Measurements from ENCODE around the gene E2F3. TPM values are rescaled to one million over a fixed set of nuclear protein-coding genes. Genes with fewer than 3 reads are reported as not detected.

Gene E2F3
- total RNA-seq, 4 donors from 2014 or later: 3.5 to 5.1 (median 4.0) TPM

- peak overlapping the region; percentile 52 to 80 (median 60) for H3K4me3 ChIP-seq
- H3K27me3 ChIP-seq: no peaks in the 10 kb centered on the region
- peak in 1 of 2 donors; percentile 31 for DNase-seq (ENCODE audit: low spot score in 2 of 2)
- WGBS, 2 donors: 4% methylated on average over 6 of the region's 6 CpGs
- H3K4me1 ChIP-seq: peaks cover 0 to 27% (median 5%) of the 10 kb centered on the region in 4 donors
- H3K9me3 ChIP-seq: no peaks in the 10 kb centered on the region
- H3K36me3 ChIP-seq: no peaks in the 10 kb centered on the region
- H3K27ac ChIP-seq: peak overlapping the region; percentile 77 to 91 (median 88)
- peak; percentile 8 to 38 (median 32) for TF ChIP-seq CTCF (IDR thresholded peaks at IDR 0.05)
- no peak for TF ChIP-seq POLR2A (IDR thresholded peaks at IDR 0.05)
Observed at GRCh38 chr6:20404641-20405032, 3.0 kb downstream of the E2F3 start.

DNA sequence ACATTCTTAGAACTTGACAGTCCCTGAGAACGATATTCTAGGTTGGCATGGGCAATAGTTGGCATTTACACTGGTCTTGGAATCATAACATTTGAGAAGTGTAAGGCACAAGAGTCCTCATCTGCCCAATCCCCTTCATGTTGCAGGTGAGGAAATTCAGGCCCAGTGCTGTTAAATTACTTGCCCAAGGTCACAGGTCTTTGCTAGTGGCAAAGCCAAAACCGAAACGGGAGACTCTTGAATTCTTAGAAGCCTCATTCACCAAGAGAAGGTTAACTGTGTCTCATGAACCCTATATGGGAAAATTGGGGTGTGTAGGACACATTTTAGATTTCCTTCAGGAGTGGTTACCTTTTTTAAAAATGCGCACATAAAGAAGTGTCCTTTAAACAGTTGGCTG lies 7.2 kb downstream of the E2F3 start:
- 90 to 94% methylated on average over 4 of the region's 4 CpGs for WGBS, 2 donors
- peaks cover 0 to 20% (median 5%) of the 10 kb centered on the region in 4 donors for H3K4me1 ChIP-seq
- no peak overlapping the region for H3K27ac ChIP-seq

DNA sequence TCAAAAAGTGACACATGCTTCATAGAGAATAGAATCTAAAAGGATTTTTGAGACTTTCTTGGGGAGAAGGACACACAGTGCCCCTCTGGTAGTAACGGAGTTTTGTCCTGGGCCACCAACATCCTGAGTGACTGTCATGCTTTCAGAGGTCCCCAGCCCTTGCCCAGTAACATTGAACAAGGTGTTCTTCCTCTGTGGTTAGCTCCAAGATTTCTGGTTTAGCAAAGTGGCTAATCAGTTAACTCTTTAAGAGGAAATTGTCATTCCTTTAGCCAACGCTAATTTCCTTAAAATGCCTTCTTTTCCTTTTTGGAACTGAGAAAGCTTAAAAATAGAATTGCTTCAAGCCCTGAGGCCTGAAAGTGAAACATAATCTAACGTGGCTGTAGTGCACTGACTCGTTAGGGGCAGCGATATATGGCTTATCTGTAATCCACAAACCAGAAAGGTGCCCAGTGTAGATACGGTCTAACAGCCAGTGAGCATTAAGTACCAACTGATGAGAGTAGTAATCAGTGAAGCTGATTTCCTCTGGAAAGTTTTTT lies 7.8 kb downstream of the E2F3 start:
- H3K9me3 ChIP-seq: no peaks in the 10 kb centered on the region
- no peaks in the 10 kb centered on the region for H3K27me3 ChIP-seq
- H3K4me1 ChIP-seq: peaks cover 0 to 14% (median 2%) of the 10 kb centered on the region in 4 donors
- 48 to 58% methylated on average over 6 of the region's 6 CpGs for WGBS, 2 donors
- no peak overlapping the region for H3K4me3 ChIP-seq
- TF ChIP-seq EP300 (IDR thresholded peaks at IDR 0.05) (no peak), POLR2A (IDR thresholded peaks at IDR 0.05) (no peak), CTCF (IDR thresholded peaks at IDR 0.05) (no peak)
- H3K27ac ChIP-seq: peak overlapping the region in 1 of 4 donors; percentile 42
- H3K36me3 ChIP-seq: no peaks in the 10 kb centered on the region
- DNase-seq (ENCODE audit: low spot score in 2 of 2): no peak

More for the DNA sequence above, 7.2 kb downstream of the E2F3 start:
- no peaks in the 10 kb centered on the region for H3K27me3 ChIP-seq
- H3K4me3 ChIP-seq: no peak overlapping the region
- TF ChIP-seq POLR2A (IDR thresholded peaks at IDR 0.05): no peak
- TF ChIP-seq EP300 (IDR thresholded peaks at IDR 0.05): no peak
- TF ChIP-seq CTCF (IDR thresholded peaks at IDR 0.05): no peak
- H3K36me3 ChIP-seq: no peaks in the 10 kb centered on the region
- DNase-seq (ENCODE audit: low spot score in 2 of 2): no peak
- no peaks in the 10 kb centered on the region for H3K9me3 ChIP-seq

- no peak for TF ChIP-seq EP300 (IDR thresholded peaks at IDR 0.05)
- TF ChIP-seq CTCF (IDR thresholded peaks at IDR 0.05): no peak
- no peak for TF ChIP-seq POLR2A (IDR thresholded peaks at IDR 0.05)
- H3K4me1 ChIP-seq: peaks cover 0 to 10% (median 0%) of the 10 kb centered on the region in 4 donors
Observed at GRCh38 chr6:20411544-20411943, 9.9 kb downstream of the E2F3 start.

GRCh38 chr6:20411953-20412681 lies 10.4 kb downstream of the E2F3 start:
- Histone ChIP-seq H3K9me3 (no peaks in the 10 kb centered on the region), H3K36me3 (no peaks in the 10 kb centered on the region), H3K4me3 (no peak overlapping the region), H3K4me1 (peaks cover 0 to 10% (median 0%) of the 10 kb centered on the region in 4 donors), H3K27me3 (no peaks in the 10 kb centered on the region), H3K27ac (no peak overlapping the region)
- no peak for DNase-seq (ENCODE audit: low spot score in 2 of 2)
- TF ChIP-seq POLR2A (IDR thresholded peaks at IDR 0.05) (no peak), EP300 (IDR thresholded peaks at IDR 0.05) (no peak), CTCF (IDR thresholded peaks at IDR 0.05) (no peak)
- 93 to 96% methylated on average over 12 of the region's 12 CpGs for WGBS, 2 donors

More at GRCh38 chr6:20411544-20411943, 9.9 kb downstream of the E2F3 start:
- no peaks in the 10 kb centered on the region for H3K9me3 ChIP-seq
- H3K4me3 ChIP-seq: no peak overlapping the region
- H3K36me3 ChIP-seq: no peaks in the 10 kb centered on the region
- 91 to 97% methylated on average over 8 of the region's 8 CpGs for WGBS, 2 donors
- H3K27ac ChIP-seq: no peak overlapping the region
- no peaks in the 10 kb centered on the region for H3K27me3 ChIP-seq
- DNase-seq (ENCODE audit: low spot score in 2 of 2): no peak
